ENCODE results near the gene PLEKHA7. TPM values are rescaled to one million over a fixed set of nuclear protein-coding genes. Genes with fewer than 3 reads are reported as not detected.

The PLEKHA7 gene
- total RNA-seq, 1 donor from 2014 or later, result 25.3 TPM

DNA sequence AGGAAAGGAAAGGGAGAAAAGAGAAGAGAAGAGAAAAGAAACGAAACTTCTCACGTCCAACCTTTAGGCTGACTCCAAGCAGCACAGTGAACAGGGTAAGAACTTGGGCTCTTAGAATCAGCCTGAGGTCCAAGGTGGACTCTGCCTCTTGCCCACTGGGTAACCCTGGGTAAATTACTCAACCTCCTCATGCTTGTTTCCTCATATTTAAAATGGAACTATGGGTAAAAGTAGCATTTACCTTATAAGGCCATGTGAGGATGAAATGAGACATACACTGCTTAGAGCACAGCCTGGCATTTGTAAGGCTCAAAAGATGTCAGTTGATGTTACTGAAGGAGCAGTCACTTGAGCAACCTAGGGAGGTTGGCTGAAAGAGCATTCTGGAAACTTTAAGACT lies 167.9 kb downstream of the PLEKHA7 start:
- H3K27me3 ChIP-seq (ENCODE audit: control insufficient read depth, insufficient read depth, low read length), result no peaks in the 10 kb centered on the region
- DNase-seq (ENCODE audit: low read depth), result no peak
- H3K36me3 ChIP-seq (ENCODE audit: control insufficient read depth, insufficient read depth, low read length), result no peaks in the 10 kb centered on the region
- TF ChIP-seq, protein P1, sequence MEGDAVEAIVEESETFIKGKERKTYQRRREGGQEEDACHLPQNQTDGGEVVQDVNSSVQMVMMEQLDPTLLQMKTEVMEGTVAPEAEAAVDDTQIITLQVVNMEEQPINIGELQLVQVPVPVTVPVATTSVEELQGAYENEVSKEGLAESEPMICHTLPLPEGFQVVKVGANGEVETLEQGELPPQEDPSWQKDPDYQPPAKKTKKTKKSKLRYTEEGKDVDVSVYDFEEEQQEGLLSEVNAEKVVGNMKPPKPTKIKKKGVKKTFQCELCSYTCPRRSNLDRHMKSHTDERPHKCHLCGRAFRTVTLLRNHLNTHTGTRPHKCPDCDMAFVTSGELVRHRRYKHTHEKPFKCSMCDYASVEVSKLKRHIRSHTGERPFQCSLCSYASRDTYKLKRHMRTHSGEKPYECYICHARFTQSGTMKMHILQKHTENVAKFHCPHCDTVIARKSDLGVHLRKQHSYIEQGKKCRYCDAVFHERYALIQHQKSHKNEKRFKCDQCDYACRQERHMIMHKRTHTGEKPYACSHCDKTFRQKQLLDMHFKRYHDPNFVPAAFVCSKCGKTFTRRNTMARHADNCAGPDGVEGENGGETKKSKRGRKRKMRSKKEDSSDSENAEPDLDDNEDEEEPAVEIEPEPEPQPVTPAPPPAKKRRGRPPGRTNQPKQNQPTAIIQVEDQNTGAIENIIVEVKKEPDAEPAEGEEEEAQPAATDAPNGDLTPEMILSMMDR (IDR thresholded peaks at IDR 0.05; ENCODE audit: insufficient read depth, low read length, poor library complexity, severe bottlenecking), result no peak
- H3K4me3 ChIP-seq (ENCODE audit: low read depth, low read length), result no peak overlapping the region

DNA sequence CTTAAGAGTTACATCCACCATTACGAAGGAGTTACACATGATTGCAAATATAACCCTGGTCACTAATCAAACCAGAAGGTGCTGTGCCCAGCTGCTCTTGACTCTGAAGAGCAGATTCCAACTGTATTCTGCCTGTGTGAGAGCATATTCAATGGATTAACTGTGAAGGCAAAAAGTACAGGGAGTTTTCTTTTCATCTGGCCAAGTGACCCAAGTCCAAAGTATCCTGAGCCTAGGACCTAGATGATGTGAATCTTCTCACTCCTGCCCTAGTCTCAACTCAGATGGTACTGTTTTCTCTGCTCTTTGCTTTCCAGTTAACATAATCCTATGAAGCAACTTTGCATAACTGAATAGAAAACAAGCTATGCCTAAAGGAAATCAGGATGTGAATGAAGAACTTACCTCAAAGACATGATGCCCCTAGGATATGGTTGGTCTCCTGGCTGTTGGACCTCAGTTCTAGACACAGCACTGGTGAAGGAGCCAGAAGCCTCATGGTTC lies 169.9 kb downstream of the PLEKHA7 start:
- Histone ChIP-seq H3K4me3 (ENCODE audit: low read depth, low read length) (no peak overlapping the region), H3K27me3 (ENCODE audit: control insufficient read depth, insufficient read depth, low read length) (no peaks in the 10 kb centered on the region), H3K36me3 (ENCODE audit: control insufficient read depth, insufficient read depth, low read length) (no peaks in the 10 kb centered on the region)
- TF ChIP-seq, protein P1 (IDR thresholded peaks at IDR 0.05; ENCODE audit: insufficient read depth, low read length, poor library complexity, severe bottlenecking), result no peak
- DNase-seq (ENCODE audit: low read depth), result no peak

DNA sequence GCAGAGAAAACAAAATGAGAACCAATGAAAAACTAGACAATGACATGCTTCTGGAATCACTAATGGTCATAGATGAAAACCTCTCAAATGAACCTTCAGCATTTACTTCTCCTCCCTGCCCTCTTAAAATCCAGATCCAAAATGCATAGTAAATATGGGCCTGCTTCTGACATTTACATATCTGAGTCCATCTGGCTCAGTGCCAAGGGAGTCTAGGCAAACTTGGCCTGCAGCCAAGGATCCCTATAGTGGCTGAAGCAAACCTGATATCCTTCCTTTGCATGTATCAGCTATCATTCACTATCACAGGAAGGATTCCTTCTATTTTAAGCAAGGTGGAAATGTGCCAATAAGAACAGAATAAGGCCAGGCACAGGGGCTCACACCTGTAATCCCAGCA lies 170.9 kb downstream of the PLEKHA7 start:
- TF ChIP-seq, protein P1 (IDR thresholded peaks at IDR 0.05; ENCODE audit: insufficient read depth, low read length, poor library complexity, severe bottlenecking), result no peak
- Histone ChIP-seq H3K36me3 (ENCODE audit: control insufficient read depth, insufficient read depth, low read length) (no peaks in the 10 kb centered on the region), H3K4me3 (ENCODE audit: low read depth, low read length) (no peak overlapping the region), H3K27me3 (ENCODE audit: control insufficient read depth, insufficient read depth, low read length) (no peaks in the 10 kb centered on the region)
- DNase-seq (ENCODE audit: low read depth), result no peak

DNA sequence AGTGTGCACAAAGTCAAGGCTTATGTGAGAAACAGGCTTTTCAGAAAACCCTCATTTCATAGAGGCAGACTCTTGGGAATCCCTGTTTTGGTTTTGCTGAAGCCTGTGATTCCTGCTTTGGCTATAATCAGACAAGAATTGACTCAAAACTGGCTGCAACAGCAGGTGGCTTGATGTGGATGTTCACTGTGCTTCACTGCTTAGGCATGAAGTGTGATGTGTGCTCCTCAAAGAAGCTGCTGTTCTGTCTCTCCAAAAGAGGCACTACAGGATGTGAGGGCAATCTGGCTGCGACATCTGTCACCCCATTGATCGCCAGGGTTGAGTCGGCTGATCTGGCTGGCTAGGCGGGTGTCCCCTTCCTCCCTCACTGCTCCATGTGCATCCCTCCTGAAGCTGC lies 172.2 kb downstream of the PLEKHA7 start:
- TF ChIP-seq, protein P1 (IDR thresholded peaks at IDR 0.05; ENCODE audit: insufficient read depth, low read length, poor library complexity, severe bottlenecking), result no peak
- Histone ChIP-seq H3K4me3 (ENCODE audit: low read depth, low read length) (no peak overlapping the region), H3K36me3 (ENCODE audit: control insufficient read depth, insufficient read depth, low read length) (no peaks in the 10 kb centered on the region), H3K27me3 (ENCODE audit: control insufficient read depth, insufficient read depth, low read length) (no peaks in the 10 kb centered on the region)
- DNase-seq (ENCODE audit: low read depth), result no peak

DNA sequence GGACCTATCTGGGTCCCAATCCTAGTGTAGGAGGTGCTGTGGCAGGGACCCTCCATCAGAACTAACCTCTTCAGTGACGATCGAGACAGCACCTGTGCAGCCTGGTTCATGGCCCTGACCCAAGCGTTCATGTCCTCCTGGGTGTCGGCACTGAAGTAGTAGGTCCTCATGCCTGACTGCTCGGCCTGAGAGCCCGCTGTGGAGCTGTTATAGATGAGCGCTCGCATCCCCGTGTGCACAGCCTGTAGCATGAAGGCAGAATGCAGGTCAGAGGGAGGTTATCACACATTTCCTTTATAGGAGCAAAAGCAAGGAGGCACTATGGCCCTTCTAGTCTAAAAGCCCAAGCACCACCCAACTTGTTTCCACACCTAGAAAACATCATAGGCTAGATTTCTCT lies 172.7 kb downstream of the PLEKHA7 start:
- Histone ChIP-seq H3K4me3 (ENCODE audit: low read depth, low read length) (no peak overlapping the region), H3K27me3 (ENCODE audit: control insufficient read depth, insufficient read depth, low read length) (no peaks in the 10 kb centered on the region)
- DNase-seq (ENCODE audit: low read depth), result no peak

DNA sequence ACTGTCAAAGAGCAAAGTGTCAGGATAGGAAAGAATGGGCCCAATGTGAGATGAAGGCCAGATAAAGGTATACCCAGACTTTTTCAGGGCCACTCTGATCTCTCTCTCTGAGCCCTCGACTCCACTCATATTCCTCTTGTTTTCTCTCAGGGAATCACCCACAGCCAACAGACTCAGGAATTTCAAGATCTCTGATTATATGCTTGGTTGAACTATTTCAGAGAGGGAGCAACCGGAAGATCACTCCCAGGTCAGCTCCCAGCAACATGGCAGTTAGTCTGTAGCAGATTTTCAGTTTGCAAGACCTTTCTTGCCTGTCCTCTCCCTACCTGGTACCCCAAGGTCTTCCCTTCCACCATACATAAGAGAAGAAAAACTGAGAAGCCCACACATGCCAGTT lies 173.3 kb downstream of the PLEKHA7 start:
- Histone ChIP-seq H3K36me3 (ENCODE audit: control insufficient read depth, insufficient read depth, low read length) (no peaks in the 10 kb centered on the region), H3K4me3 (ENCODE audit: low read depth, low read length) (no peak overlapping the region), H3K27me3 (ENCODE audit: control insufficient read depth, insufficient read depth, low read length) (no peaks in the 10 kb centered on the region)
- TF ChIP-seq, protein P1 (IDR thresholded peaks at IDR 0.05; ENCODE audit: insufficient read depth, low read length, poor library complexity, severe bottlenecking), result no peak
- no peak for DNase-seq (ENCODE audit: low read depth)

More for the DNA sequence above, 172.7 kb downstream of the PLEKHA7 start:
- H3K36me3 ChIP-seq (ENCODE audit: control insufficient read depth, insufficient read depth, low read length), result no peaks in the 10 kb centered on the region
- TF ChIP-seq, protein P1 (IDR thresholded peaks at IDR 0.05; ENCODE audit: insufficient read depth, low read length, poor library complexity, severe bottlenecking), result no peak
